ENCODE data around the gene AEBP1. TPM values are rescaled to one million over a fixed set of nuclear protein-coding genes. Genes with fewer than 3 reads are reported as not detected.

Gene AEBP1
- total and polyA plus RNA-seq, 2 experiments from 2014 or later = 15.1 to 42.0 TPM

DNA sequence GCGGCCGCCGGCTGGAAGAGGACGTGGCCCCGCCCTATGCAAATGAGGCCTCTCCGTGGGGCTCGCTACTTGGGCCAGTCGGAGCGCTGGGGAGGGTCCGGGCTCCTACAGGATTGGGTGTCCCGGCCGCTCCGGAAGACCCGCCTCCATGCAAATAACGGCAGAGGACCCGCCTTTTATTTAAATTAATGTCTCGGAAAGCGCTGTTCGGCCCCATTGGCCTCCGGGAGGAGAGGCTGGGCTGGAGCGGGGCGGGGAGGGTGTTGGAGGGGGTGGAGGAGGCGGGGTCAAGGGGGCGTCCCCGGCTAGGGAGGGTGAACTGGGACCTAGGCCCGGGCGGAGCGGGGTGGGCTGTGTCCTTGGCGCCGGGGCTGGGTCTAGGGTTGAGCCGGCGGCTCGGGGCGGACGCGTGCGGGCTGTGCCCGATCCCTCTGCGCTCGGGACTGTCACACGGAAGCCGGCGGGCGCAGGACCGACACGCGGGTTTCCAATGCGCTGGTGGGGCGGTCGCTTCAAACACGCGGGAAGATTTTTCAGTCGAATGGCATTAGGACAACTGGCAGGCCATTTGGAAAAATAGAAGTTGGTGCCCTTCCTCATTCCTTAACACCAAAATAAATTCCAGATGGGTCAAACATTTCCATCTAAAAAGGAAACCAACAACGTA is 21.5 kb upstream of the AEBP1 start:
- peak overlapping the region; percentile 74 for H3K4me3 Mint-ChIP-seq
- TF ChIP-seq CREB1 (CRISPR knock-in tag; IDR thresholded peaks at IDR 0.05; ENCODE audit: low read depth) = no peak
- TF ChIP-seq JUNB (IDR thresholded peaks at IDR 0.05; ENCODE audit: unreplicated experiment) = no peak
- TF ChIP-seq, protein P1, sequence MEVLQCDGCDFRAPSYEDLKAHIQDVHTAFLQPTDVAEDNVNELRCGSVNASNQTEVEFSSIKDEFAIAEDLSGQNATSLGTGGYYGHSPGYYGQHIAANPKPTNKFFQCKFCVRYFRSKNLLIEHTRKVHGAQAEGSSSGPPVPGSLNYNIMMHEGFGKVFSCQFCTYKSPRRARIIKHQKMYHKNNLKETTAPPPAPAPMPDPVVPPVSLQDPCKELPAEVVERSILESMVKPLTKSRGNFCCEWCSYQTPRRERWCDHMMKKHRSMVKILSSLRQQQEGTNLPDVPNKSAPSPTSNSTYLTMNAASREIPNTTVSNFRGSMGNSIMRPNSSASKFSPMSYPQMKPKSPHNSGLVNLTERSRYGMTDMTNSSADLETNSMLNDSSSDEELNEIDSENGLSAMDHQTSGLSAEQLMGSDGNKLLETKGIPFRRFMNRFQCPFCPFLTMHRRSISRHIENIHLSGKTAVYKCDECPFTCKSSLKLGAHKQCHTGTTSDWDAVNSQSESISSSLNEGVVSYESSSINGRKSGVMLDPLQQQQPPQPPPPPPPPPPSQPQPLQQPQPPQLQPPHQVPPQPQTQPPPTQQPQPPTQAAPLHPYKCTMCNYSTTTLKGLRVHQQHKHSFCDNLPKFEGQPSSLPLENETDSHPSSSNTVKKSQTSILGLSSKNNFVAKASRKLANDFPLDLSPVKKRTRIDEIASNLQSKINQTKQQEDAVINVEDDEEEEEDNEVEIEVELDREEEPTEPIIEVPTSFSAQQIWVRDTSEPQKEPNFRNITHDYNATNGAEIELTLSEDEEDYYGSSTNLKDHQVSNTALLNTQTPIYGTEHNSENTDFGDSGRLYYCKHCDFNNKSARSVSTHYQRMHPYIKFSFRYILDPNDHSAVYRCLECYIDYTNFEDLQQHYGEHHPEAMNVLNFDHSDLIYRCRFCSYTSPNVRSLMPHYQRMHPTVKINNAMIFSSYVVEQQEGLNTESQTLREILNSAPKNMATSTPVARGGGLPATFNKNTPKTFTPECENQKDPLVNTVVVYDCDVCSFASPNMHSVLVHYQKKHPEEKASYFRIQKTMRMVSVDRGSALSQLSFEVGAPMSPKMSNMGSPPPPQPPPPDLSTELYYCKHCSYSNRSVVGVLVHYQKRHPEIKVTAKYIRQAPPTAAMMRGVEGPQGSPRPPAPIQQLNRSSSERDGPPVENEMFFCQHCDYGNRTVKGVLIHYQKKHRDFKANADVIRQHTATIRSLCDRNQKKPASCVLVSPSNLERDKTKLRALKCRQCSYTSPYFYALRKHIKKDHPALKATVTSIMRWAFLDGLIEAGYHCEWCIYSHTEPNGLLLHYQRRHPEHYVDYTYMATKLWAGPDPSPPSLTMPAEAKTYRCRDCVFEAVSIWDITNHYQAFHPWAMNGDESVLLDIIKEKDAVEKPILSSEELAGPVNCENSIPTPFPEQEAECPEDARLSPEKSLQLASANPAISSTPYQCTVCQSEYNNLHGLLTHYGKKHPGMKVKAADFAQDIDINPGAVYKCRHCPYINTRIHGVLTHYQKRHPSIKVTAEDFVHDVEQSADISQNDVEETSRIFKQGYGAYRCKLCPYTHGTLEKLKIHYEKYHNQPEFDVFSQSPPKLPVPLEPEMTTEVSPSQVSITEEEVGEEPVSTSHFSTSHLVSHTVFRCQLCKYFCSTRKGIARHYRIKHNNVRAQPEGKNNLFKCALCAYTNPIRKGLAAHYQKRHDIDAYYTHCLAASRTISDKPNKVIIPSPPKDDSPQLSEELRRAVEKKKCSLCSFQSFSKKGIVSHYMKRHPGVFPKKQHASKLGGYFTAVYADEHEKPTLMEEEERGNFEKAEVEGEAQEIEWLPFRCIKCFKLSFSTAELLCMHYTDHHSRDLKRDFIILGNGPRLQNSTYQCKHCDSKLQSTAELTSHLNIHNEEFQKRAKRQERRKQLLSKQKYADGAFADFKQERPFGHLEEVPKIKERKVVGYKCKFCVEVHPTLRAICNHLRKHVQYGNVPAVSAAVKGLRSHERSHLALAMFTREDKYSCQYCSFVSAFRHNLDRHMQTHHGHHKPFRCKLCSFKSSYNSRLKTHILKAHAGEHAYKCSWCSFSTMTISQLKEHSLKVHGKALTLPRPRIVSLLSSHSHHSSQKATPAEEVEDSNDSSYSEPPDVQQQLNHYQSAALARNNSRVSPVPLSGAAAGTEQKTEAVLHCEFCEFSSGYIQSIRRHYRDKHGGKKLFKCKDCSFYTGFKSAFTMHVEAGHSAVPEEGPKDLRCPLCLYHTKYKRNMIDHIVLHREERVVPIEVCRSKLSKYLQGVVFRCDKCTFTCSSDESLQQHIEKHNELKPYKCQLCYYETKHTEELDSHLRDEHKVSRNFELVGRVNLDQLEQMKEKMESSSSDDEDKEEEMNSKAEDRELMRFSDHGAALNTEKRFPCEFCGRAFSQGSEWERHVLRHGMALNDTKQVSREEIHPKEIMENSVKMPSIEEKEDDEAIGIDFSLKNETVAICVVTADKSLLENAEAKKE (CRISPR knock-in tag; IDR thresholded peaks at IDR 0.05) = no peak
- peak; percentile 32 for TF ChIP-seq POLR2AphosphoS5 (IDR thresholded peaks at IDR 0.05; ENCODE audit: low read depth)
- peaks cover 4% of the 10 kb centered on the region; the same call in 1 of the 2 replicates for H3K27me3 ChIP-seq (ENCODE audit: insufficient read depth)
- peak; percentile 93 for ATAC-seq
- peak; percentile 100 for DNase-seq (ENCODE audit: low spot score)
- H3K4me1 ChIP-seq (ENCODE audit: insufficient read depth) = peaks cover 7% of the 10 kb centered on the region
- no peaks in the 10 kb centered on the region; the same call in 1 of the 2 replicates for H3F3A ChIP-seq (replicated peaks; ENCODE audit: low read depth)
- peak overlapping the region; percentile 95; the same call in 1 of the 2 replicates for H2AFZ ChIP-seq
- no peaks in the 10 kb centered on the region for H3K9me3 Mint-ChIP-seq
- no peaks in the 10 kb centered on the region for H3K79me2 ChIP-seq (replicated peaks; ENCODE audit: insufficient read depth)
- peak overlapping the region; percentile 77 for H3K4me2 ChIP-seq
- no peaks in the 10 kb centered on the region for H4K20me1 ChIP-seq (replicated peaks; ENCODE audit: insufficient read depth)
- H3K4me1 Mint-ChIP-seq = peaks cover 19% of the 10 kb centered on the region
- H3K27ac Mint-ChIP-seq = no peak overlapping the region
- no peaks in the 10 kb centered on the region for H3K9me2 ChIP-seq (ENCODE audit: insufficient read depth)
- no peak overlapping the region for H3K27ac ChIP-seq (ENCODE audit: low read depth)
- H3K36me3 Mint-ChIP-seq (ENCODE audit: low read depth) = peaks cover 18% of the 10 kb centered on the region
- H3K36me3 ChIP-seq (ENCODE audit: insufficient read depth) = no peaks in the 10 kb centered on the region
- H3K4me3 ChIP-seq = peak overlapping the region; percentile 62
- peaks cover 31% of the 10 kb centered on the region for H3K27me3 Mint-ChIP-seq (ENCODE audit: insufficient read depth, low read depth, poor library complexity)

DNA sequence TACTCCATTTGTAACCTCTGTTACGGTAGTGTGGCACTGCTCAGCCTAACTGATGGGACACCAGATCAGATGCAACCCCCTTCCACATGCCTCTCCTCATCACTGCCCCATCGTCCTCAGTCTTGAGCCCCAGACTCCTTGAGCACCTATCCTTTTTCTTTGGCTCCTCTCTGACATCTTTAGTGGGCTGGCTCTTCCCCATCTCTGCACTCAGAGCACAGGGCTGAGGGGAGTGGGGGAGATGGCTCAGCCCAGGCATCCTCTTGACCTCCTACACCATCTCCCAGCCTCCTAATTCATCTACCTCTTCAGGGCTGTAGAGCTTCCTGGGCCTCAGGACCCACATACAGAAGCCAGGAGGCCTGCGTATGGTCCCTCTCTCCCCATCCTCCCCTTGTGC is 20.3 kb upstream of the AEBP1 start:
- no peak overlapping the region for H2AFZ ChIP-seq
- DNase-seq (ENCODE audit: low spot score) (no peak), ATAC-seq (no peak)
- no peaks in the 10 kb centered on the region for H3K9me3 Mint-ChIP-seq
- H3K27ac Mint-ChIP-seq = no peak overlapping the region
- no peaks in the 10 kb centered on the region for H4K20me1 ChIP-seq (replicated peaks; ENCODE audit: insufficient read depth)
- no peaks in the 10 kb centered on the region for H3K79me2 ChIP-seq (replicated peaks; ENCODE audit: insufficient read depth)
- H3F3A ChIP-seq (replicated peaks; ENCODE audit: low read depth) = no peaks in the 10 kb centered on the region; the same call in 1 of the 2 replicates
- peaks cover 19% of the 10 kb centered on the region for H3K4me1 Mint-ChIP-seq
- H3K4me1 ChIP-seq (ENCODE audit: insufficient read depth) = peaks cover 7% of the 10 kb centered on the region
- no peak overlapping the region for H3K27ac ChIP-seq (ENCODE audit: low read depth)
- H3K4me3 ChIP-seq = no peak overlapping the region
- peaks cover 4% of the 10 kb centered on the region; the same call in 1 of the 2 replicates for H3K27me3 ChIP-seq (ENCODE audit: insufficient read depth)
- peaks cover 7% of the 10 kb centered on the region; the same call in 2 of the 3 replicates for H3K36me3 Mint-ChIP-seq (ENCODE audit: low read depth)
- H3K27me3 Mint-ChIP-seq (ENCODE audit: insufficient read depth, low read depth, poor library complexity) = peaks cover 28% of the 10 kb centered on the region
- no peaks in the 10 kb centered on the region for H3K36me3 ChIP-seq (ENCODE audit: insufficient read depth)
- H3K4me3 Mint-ChIP-seq = no peak overlapping the region; the same call in 2 of the 3 replicates
- H3K9me2 ChIP-seq (ENCODE audit: insufficient read depth) = no peaks in the 10 kb centered on the region
- no peak overlapping the region for H3K4me2 ChIP-seq
- no peak for TF ChIP-seq POLR2AphosphoS5 (IDR thresholded peaks at IDR 0.05; ENCODE audit: low read depth)
- TF ChIP-seq EZH2 (IDR thresholded peaks at IDR 0.05; ENCODE audit: low read depth, unreplicated experiment) = no peak
- TF ChIP-seq ZNF114 (CRISPR knock-in tag; IDR thresholded peaks at IDR 0.05) = no peak
- TF ChIP-seq, protein P2, sequence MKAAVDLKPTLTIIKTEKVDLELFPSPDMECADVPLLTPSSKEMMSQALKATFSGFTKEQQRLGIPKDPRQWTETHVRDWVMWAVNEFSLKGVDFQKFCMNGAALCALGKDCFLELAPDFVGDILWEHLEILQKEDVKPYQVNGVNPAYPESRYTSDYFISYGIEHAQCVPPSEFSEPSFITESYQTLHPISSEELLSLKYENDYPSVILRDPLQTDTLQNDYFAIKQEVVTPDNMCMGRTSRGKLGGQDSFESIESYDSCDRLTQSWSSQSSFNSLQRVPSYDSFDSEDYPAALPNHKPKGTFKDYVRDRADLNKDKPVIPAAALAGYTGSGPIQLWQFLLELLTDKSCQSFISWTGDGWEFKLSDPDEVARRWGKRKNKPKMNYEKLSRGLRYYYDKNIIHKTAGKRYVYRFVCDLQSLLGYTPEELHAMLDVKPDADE (IDR thresholded peaks at IDR 0.05) = no peak
- no peak for TF ChIP-seq CREB1 (CRISPR knock-in tag; IDR thresholded peaks at IDR 0.05; ENCODE audit: low read depth)
